Esophagus muscularis mucosa (tissue), 4 donors: Measurements from ENCODE around the gene ASB10. TPM values are rescaled to one million over a fixed set of nuclear protein-coding genes. Genes with fewer than 3 reads are reported as not detected.

ENCODE experiments used
- DNase-seq: peaks from one replicate; pipeline ENCODE4 v3.0.0-alpha.2; 2017; ENCODE audit errors: extremely low spot score
- H3K27ac ChIP-seq, 4 donors: fragments of 200-600 bp; sonication (generic); replicated peaks in 1 of 4; 1 replicate in 3 of 4; 2 replicates in 1 of 4; pipeline ENCODE4 v1.5.1; 2016 to 2019; ENCODE audit warnings: mild to moderate bottlenecking in 1 of 4
- H3K27me3 ChIP-seq, 4 donors: fragments of 200-600 bp; sonication (generic); one replicate each; pipeline versions ENCODE4 v1.5.1 to v1.6.0; 2016 to 2019
- H3K36me3 ChIP-seq, 4 donors: fragments of 200-600 bp; sonication (generic); one replicate each; pipeline ENCODE4 v1.5.1; 2016 to 2019
- H3K4me1 ChIP-seq, 4 donors: fragments of 200-600 bp; sonication (generic); one replicate each; pipeline ENCODE4 v1.5.1; 2016 to 2019
- H3K4me3 ChIP-seq, 4 donors: fragments of 200-600 bp; sonication (generic); 1 replicate in 2 of 4; 2 replicates in 2 of 4; pipeline ENCODE4 v1.5.1; 2016 to 2019; ENCODE audit warnings: mild to moderate bottlenecking in 4 of 4, moderate library complexity in 1 of 4
- H3K9me3 ChIP-seq, 4 donors: fragments of 200-600 bp; sonication (generic); 1 replicate in 3 of 4; 2 replicates in 1 of 4; pipeline ENCODE4 v1.5.1; 2016 to 2019
- EP300 ChIP-seq: sonication (generic); formaldehyde crosslinking; IDR thresholded peaks from one replicate; pipeline ENCODE4 v1.6.1; 2017; ENCODE audit warnings: antibody characterized with exemption
- POLR2A ChIP-seq: fragments of 450-650 bp; IDR thresholded peaks from one replicate; pipeline ENCODE4 v1.6.1; 2017; ENCODE audit warnings: antibody characterized with exemption, moderate library complexity, mild to moderate bottlenecking, low read depth
- POLR2AphosphoS5 ChIP-seq, 2 donors: sonication (generic); formaldehyde crosslinking; IDR thresholded peaks; one replicate each; pipeline ENCODE4 v1.6.1; 2017; ENCODE audit warnings: antibody characterized with exemption in 2 of 2
- WGBS: methylation state at CpG from one replicate; pipeline ENCODE4 v1.1.5; 2018; 5-methylcytosine and 5-hydroxymethylcytosine counted together
- intact Hi-C: fragments of 100-400 bp; cut with DNase I; formaldehyde crosslinking; loops from one replicate; pipeline ENCODE4 v1.15.1; 2023
- total RNA-seq, 4 donors: library from RNA; depleted of rRNA; stranded (reverse); fragments of >200 nt; gene quantifications; one replicate each; pipeline versions ENCODE4 v1.1.0 to v1.2.1, GENCODE V29; 2016
- TF ChIP-seq, protein P1 (sequence below), 3 experiments: fragments of 200-600 bp in 2 of 3; fragments of 450-650 bp in 1 of 3; sonication (generic) in 2 of 3; IDR thresholded peaks; one replicate each; pipeline ENCODE4 v1.5.1; 2017 to 2019; ENCODE audit warnings: antibody characterized with exemption in 3 of 3, mild to moderate bottlenecking in 2 of 3, moderate library complexity in 1 of 3

Gene ASB10
- total RNA-seq, 4 donors from 2014 or later: not detected

DNA sequence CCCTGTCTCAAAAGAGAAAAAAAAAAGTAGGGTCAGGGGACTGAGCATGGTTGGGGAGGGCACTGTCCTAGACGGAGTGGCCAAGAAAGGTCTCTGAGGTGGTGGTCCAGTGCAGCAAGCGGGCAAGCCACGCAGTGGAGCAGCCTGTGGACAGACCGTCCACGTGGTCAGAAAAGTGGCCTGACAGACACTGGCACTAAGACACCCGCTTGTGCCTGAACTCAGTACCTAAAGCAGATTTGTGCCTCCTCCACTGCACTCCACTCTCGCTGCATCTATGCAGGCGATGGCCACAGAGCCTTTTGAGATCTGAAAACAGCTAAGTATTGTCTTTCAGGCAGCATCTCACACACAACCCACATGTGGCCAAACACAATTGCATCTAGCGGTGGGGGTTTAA, 8.8 kb downstream of the ASB10 start:
- H3K9me3 ChIP-seq: peaks cover 0 to 4% (median 0%) of the 10 kb centered on the region in 4 donors
- no peak overlapping the region for H3K27ac ChIP-seq
- 87% methylated on average over 9 of the region's 9 CpGs for WGBS
- peaks cover 0 to 63% (median 5%) of the 10 kb centered on the region in 4 donors for H3K27me3 ChIP-seq
- H3K4me1 ChIP-seq: peaks cover 0 to 7% (median 2%) of the 10 kb centered on the region in 4 donors
- H3K36me3 ChIP-seq: peaks cover 0 to 9% (median 0%) of the 10 kb centered on the region in 4 donors
- intact Hi-C loops: no loop called here
- no peak overlapping the region for H3K4me3 ChIP-seq
- TF ChIP-seq, protein P1, sequence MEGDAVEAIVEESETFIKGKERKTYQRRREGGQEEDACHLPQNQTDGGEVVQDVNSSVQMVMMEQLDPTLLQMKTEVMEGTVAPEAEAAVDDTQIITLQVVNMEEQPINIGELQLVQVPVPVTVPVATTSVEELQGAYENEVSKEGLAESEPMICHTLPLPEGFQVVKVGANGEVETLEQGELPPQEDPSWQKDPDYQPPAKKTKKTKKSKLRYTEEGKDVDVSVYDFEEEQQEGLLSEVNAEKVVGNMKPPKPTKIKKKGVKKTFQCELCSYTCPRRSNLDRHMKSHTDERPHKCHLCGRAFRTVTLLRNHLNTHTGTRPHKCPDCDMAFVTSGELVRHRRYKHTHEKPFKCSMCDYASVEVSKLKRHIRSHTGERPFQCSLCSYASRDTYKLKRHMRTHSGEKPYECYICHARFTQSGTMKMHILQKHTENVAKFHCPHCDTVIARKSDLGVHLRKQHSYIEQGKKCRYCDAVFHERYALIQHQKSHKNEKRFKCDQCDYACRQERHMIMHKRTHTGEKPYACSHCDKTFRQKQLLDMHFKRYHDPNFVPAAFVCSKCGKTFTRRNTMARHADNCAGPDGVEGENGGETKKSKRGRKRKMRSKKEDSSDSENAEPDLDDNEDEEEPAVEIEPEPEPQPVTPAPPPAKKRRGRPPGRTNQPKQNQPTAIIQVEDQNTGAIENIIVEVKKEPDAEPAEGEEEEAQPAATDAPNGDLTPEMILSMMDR (IDR thresholded peaks at IDR 0.05): no peak
- TF ChIP-seq POLR2A (no peak), POLR2AphosphoS5 (IDR thresholded peaks at IDR 0.05) (no peak), EP300 (no peak)
- DNase-seq: no peak

DNA sequence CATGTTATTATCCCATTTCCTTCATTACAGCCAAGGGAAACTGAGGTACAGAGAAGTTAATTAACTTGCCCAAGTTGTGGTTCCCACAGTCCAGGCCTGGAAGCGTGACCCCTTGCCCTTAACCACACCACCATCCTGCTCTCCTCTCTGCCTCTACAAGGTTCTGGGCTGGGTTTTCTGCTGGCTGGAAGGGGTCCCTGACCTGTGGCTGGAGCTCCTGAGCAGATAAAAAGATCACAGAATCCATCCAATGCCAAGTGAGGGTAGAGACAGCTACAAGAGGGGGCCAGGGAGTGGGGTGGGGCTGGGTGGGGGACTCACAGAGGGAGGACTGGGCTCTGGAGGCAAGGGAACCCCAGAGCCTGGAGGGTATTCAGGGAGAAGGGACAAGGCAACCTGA, 9.7 kb downstream of the ASB10 start:
- DNase-seq: no peak

GRCh38 chr7:151176401-151176800, 10.6 kb downstream of the ASB10 start:
- H3K9me3 ChIP-seq: peaks cover 0 to 4% (median 0%) of the 10 kb centered on the region in 4 donors
- DNase-seq: no peak
- H3K4me3 ChIP-seq: no peak overlapping the region
- peaks cover 0 to 77% (median 5%) of the 10 kb centered on the region in 4 donors for H3K27me3 ChIP-seq
- no peak for TF ChIP-seq POLR2A
- H3K27ac ChIP-seq: no peak overlapping the region
- peaks cover 0 to 14% (median 2%) of the 10 kb centered on the region in 4 donors for H3K4me1 ChIP-seq
- H3K36me3 ChIP-seq: peaks cover 0 to 9% (median 0%) of the 10 kb centered on the region in 4 donors
- WGBS: 87% methylated on average over 3 of the region's 9 CpGs
- intact Hi-C loops: no loop called here

More for the DNA sequence above, 9.7 kb downstream of the ASB10 start:
- Histone ChIP-seq H3K9me3 (peaks cover 0 to 4% (median 0%) of the 10 kb centered on the region in 4 donors), H3K4me1 (peaks cover 0 to 13% (median 2%) of the 10 kb centered on the region in 4 donors), H3K27ac (no peak overlapping the region), H3K36me3 (peaks cover 0 to 9% (median 0%) of the 10 kb centered on the region in 4 donors), H3K4me3 (no peak overlapping the region), H3K27me3 (peaks cover 0 to 71% (median 5%) of the 10 kb centered on the region in 4 donors)
- WGBS: 100% methylated on average over 1 of the region's 1 CpG
- TF ChIP-seq EP300 (no peak), POLR2A (no peak)
- intact Hi-C loops: no loop called here

DNA sequence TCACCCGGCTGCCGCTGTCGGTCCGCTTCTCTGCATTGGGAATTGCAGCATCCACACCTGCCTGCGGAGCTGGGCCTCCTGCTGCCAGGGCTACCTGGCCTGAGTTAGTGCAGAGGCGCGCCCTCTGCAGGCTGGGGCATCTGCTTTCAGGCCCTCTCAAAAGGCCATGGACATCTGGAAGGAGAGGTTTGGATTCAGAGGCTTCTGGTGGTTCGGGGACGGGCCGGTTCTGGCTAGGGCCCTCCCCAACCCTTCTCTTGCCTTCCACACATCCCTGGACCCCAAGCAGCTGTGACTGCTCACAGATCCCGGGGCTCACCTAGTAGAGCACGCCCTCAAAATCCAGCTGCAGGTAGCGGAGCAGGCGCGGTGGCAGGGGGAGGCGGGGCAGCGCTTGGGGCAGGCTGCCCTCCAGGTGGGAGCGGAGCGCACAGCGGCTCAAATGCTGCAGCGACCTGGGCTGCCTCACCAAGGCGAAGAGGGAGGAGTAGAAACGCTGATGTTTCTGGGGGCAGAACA, 11.2 kb downstream of the ASB10 start:
- Histone ChIP-seq H3K27me3 (peaks cover 0 to 73% (median 5%) of the 10 kb centered on the region in 4 donors), H3K4me3 (no peak overlapping the region), H3K27ac (no peak overlapping the region), H3K9me3 (peaks cover 0 to 4% (median 0%) of the 10 kb centered on the region in 4 donors), H3K4me1 (peaks cover 0 to 14% (median 2%) of the 10 kb centered on the region in 4 donors), H3K36me3 (peaks cover 0 to 5% (median 0%) of the 10 kb centered on the region in 4 donors)
- no peak for DNase-seq
- WGBS: 81% methylated on average over 11 of the region's 23 CpGs
- intact Hi-C loops: no loop called here
- no peak for TF ChIP-seq EP300
- TF ChIP-seq POLR2A: no peak
- no peak for TF ChIP-seq POLR2AphosphoS5 (IDR thresholded peaks at IDR 0.05)
- TF ChIP-seq, protein P1 (IDR thresholded peaks at IDR 0.05): no peak

GRCh38 chr7:151175047-151175792, 11.8 kb downstream of the ASB10 start:
- TF ChIP-seq POLR2AphosphoS5 (IDR thresholded peaks at IDR 0.05) (no peak), EP300 (no peak), POLR2A (no peak)
- TF ChIP-seq, protein P1 (IDR thresholded peaks at IDR 0.05): no peak
- intact Hi-C loops: no loop called here
- Histone ChIP-seq H3K27me3 (peaks cover 0 to 72% (median 5%) of the 10 kb centered on the region in 4 donors), H3K36me3 (no peaks in the 10 kb centered on the region), H3K9me3 (peaks cover 0 to 4% (median 0%) of the 10 kb centered on the region in 4 donors), H3K4me1 (peaks cover 0 to 14% (median 2%) of the 10 kb centered on the region in 4 donors), H3K4me3 (no peak overlapping the region), H3K27ac (no peak overlapping the region)
- WGBS: 74% methylated on average over 16 of the region's 16 CpGs
- DNase-seq: no peak
